HepG2 (cell line): ENCODE results near the gene GALR2. TPM values are rescaled to one million over a fixed set of nuclear protein-coding genes. Genes with fewer than 3 reads are reported as not detected.

ENCODE experiments used
- BCL3 ChIP-seq: sonication (generic); formaldehyde crosslinking; IDR thresholded peaks from 2 replicates; pipeline ENCODE4 v1.5.1; 2020; ENCODE audit warnings: mild to moderate bottlenecking, missing genetic modification reagents, moderate library complexity
- CENPT ChIP-seq: sonication (generic); formaldehyde crosslinking; IDR thresholded peaks from 2 replicates; pipeline ENCODE4 v1.8.0; 2022; ENCODE audit warnings: low read depth, mild to moderate bottlenecking, moderate library complexity, missing genetic modification reagents
- CREB3 ChIP-seq: sonication (generic); formaldehyde crosslinking; IDR thresholded peaks from 2 replicates; pipeline ENCODE4 v1.5.0; 2020; ENCODE audit warnings: missing genetic modification reagents
- CREM ChIP-seq, 2 experiments: sonication (generic) in 1 of 2; formaldehyde crosslinking in 1 of 2; IDR thresholded peaks; 2 replicates each; pipeline versions ENCODE4 v1.4.0 to v1.6.1; 2016 to 2020; ENCODE audit warnings: antibody characterized with exemption in 1 of 2, mild to moderate bottlenecking in 1 of 2, missing genetic modification reagents in 1 of 2
- MAFF ChIP-seq: IDR thresholded peaks from 2 replicates; pipeline ENCODE4 v1.6.1; 2011; ENCODE audit warnings: low read depth, low read length, improper control_type of control experiment
- MAX ChIP-seq: IDR thresholded peaks from 2 replicates; pipeline ENCODE4 v1.6.1; 2012; ENCODE audit warnings: inconsistent platforms
- NCOR1 ChIP-seq: fragments of 200-600 bp; sonication (generic); IDR thresholded peaks from 2 replicates; pipeline ENCODE4 v1.7.0; 2017; ENCODE audit warnings: antibody characterized with exemption, low read length, borderline replicate concordance
- NFRKB ChIP-seq: fragments of 450-650 bp; IDR thresholded peaks from 2 replicates; pipeline ENCODE4 v1.6.1; 2017
- NR3C1 ChIP-seq: sonication (generic); formaldehyde crosslinking; IDR thresholded peaks from 2 replicates; pipeline ENCODE4 v1.4.0; 2020; ENCODE audit warnings: missing genetic modification reagents
- PRDM10 ChIP-seq: sonication (generic); formaldehyde crosslinking; IDR thresholded peaks from 2 replicates; pipeline ENCODE4 v1.4.0; 2020; ENCODE audit warnings: low read depth, missing genetic modification reagents
- RFXANK ChIP-seq: IDR thresholded peaks from 2 replicates; pipeline ENCODE4 v1.6.1; 2016
- SP140L ChIP-seq: sonication (generic); formaldehyde crosslinking; IDR thresholded peaks from 2 replicates; pipeline ENCODE4 v1.4.0; 2020; ENCODE audit warnings: missing genetic modification reagents, borderline replicate concordance
- ZC3H4 ChIP-seq: sonication (generic); formaldehyde crosslinking; IDR thresholded peaks from 2 replicates; pipeline ENCODE4 v1.4.0; 2020; ENCODE audit warnings: missing genetic modification reagents, borderline replicate concordance
- ZNF24 ChIP-seq: fragments of 450-650 bp; IDR thresholded peaks from 2 replicates; pipeline ENCODE4 v1.6.1; 2017; ENCODE audit warnings: antibody characterized with exemption, mild to moderate bottlenecking
- ZNF253 ChIP-seq: sonication (generic); formaldehyde crosslinking; IDR thresholded peaks from 2 replicates; pipeline ENCODE4 v1.8.0; 2022; ENCODE audit warnings: mild to moderate bottlenecking, missing genetic modification reagents, borderline replicate concordance
- ZNF512B ChIP-seq: sonication (generic); formaldehyde crosslinking; IDR thresholded peaks from 2 replicates; pipeline ENCODE4 v1.5.1; 2020; ENCODE audit warnings: missing genetic modification reagents, mild to moderate bottlenecking, borderline replicate concordance
- ZNF513 ChIP-seq: sonication (generic); formaldehyde crosslinking; conservative IDR thresholded peaks from 2 replicates; pipeline ENCODE4 v1.5.0; 2020; ENCODE audit warnings: missing genetic modification reagents
- ZNF816 ChIP-seq: sonication (generic); formaldehyde crosslinking; IDR thresholded peaks from 2 replicates; pipeline ENCODE4 v1.8.0; 2022; ENCODE audit warnings: missing genetic modification reagents, mild to moderate bottlenecking, borderline replicate concordance
- polyA plus RNA-seq, 8 experiments: library from polyadenylated mRNA; depleted of rRNA in 3 of 8; stranded (reverse) in 7 of 8; unstranded in 1 of 8; fragments of >200 nt; fragmentation: Illumina TruSeq in 4 of 8; extraction: Trizol in 4 of 8; gene quantifications; 2 replicates each; pipeline versions ENCODE4 v1.2.1 to v1.2.3, GENCODE V29; 2011 to 2016; ENCODE audit warnings: low read depth in 4 of 8, missing spikeins in 1 of 8, mixed read lengths in 1 of 8; ENCODE audit not compliant: insufficient read depth in 1 of 8
- total RNA-seq, 5 experiments: library from RNA; depleted of rRNA; stranded (reverse); fragments of >200 nt; fragmentation: Illumina TruSeq; extraction: Trizol; gene quantifications; 2 replicates each; pipeline ENCODE4 v1.2.3, GENCODE V29; 2016; ENCODE audit warnings: low read depth in 1 of 5

The GALR2 gene
- total and polyA plus RNA-seq, 2 of the 13 experiments (the other 11 are each of a cell fraction or from before 2014, with no cell fraction given): 0.48 to 0.58 TPM

GRCh38 chr17:76072148-76072858, 2.3 kb upstream of the GALR2 start, which contains the start of gene SRP68 (continued):
- peak; percentile 82 for TF ChIP-seq BCL3 (CRISPR knock-in tag)
- TF ChIP-seq CENPT (CRISPR knock-in tag): no peak
- peak; percentile 90; the same call in 1 of the 2 replicates for TF ChIP-seq ZNF816
- no peak for TF ChIP-seq NCOR1
- TF ChIP-seq MAX: peak; percentile 98
- TF ChIP-seq RFXANK: no peak
- TF ChIP-seq SP140L (CRISPR knock-in tag): no peak
- TF ChIP-seq ZNF513: no peak
- no peak for TF ChIP-seq CREB3 (CRISPR knock-in tag)
- no peak for TF ChIP-seq NFRKB
- TF ChIP-seq ZNF253 (CRISPR knock-in tag): peak; percentile 84; the same call in 1 of the 2 replicates
- no peak for TF ChIP-seq PRDM10 (CRISPR knock-in tag)
- TF ChIP-seq CREM (IDR thresholded peaks at IDR 0.05): peak; percentile 20; the same call in 1 of the 2 replicates
- no peak for TF ChIP-seq CREM (CRISPR knock-in tag; IDR thresholded peaks at IDR 0.05)
- TF ChIP-seq ZNF512B: no peak
- TF ChIP-seq NR3C1 (CRISPR knock-in tag): no peak
- TF ChIP-seq ZNF24: no peak
- no peak for TF ChIP-seq MAFF
- no peak for TF ChIP-seq ZC3H4 (CRISPR knock-in tag)
